ENCODE results near the gene TBC1D1.

The TBC1D1 gene

GRCh38 chr4:38145033-38145678, 254.3 kb downstream of the TBC1D1 start:
- no peak overlapping the region for H3K4me3 Mint-ChIP-seq
- H3K36me3 Mint-ChIP-seq (ENCODE audit: low read depth): peaks cover 4% of the 10 kb centered on the region
- H3K27ac Mint-ChIP-seq: no peak overlapping the region
- H3K4me1 Mint-ChIP-seq (ENCODE audit: low read depth): peaks cover 2% of the 10 kb centered on the region
- peaks cover 4% of the 10 kb centered on the region for H3K27me3 Mint-ChIP-seq (ENCODE audit: low read depth)
- DNase-seq (ENCODE audit: low spot score): no peak
- no peaks in the 10 kb centered on the region for H3K9me3 Mint-ChIP-seq

- no peak overlapping the region for H3K4me3 Mint-ChIP-seq
- no peaks in the 10 kb centered on the region for H3K9me3 Mint-ChIP-seq
- H3K27me3 Mint-ChIP-seq (ENCODE audit: low read depth): peaks cover 4% of the 10 kb centered on the region
- peaks cover 2% of the 10 kb centered on the region for H3K36me3 Mint-ChIP-seq (ENCODE audit: low read depth)
- H3K27ac Mint-ChIP-seq: no peak overlapping the region
- no peak for DNase-seq (ENCODE audit: low spot score)
- H3K4me1 Mint-ChIP-seq (ENCODE audit: low read depth): no peaks in the 10 kb centered on the region
Measured at GRCh38 chr4:38145741-38146140, 254.9 kb downstream of the TBC1D1 start.

GRCh38 chr4:38146383-38146782, 255.5 kb downstream of the TBC1D1 start:
- no peak for DNase-seq (ENCODE audit: low spot score)
- Mint-ChIP-seq H3K4me3 (no peak overlapping the region), H3K9me3 (no peaks in the 10 kb centered on the region), H3K27me3 (ENCODE audit: low read depth) (peaks cover 5% of the 10 kb centered on the region), H3K36me3 (ENCODE audit: low read depth) (peaks cover 2% of the 10 kb centered on the region), H3K4me1 (ENCODE audit: low read depth) (no peaks in the 10 kb centered on the region), H3K27ac (no peak overlapping the region)

- Mint-ChIP-seq H3K4me3 (no peak overlapping the region), H3K36me3 (ENCODE audit: low read depth) (no peaks in the 10 kb centered on the region), H3K27me3 (ENCODE audit: low read depth) (peaks cover 13% of the 10 kb centered on the region), H3K27ac (no peak overlapping the region), H3K4me1 (ENCODE audit: low read depth) (peaks cover 6% of the 10 kb centered on the region), H3K9me3 (no peaks in the 10 kb centered on the region)
- DNase-seq (ENCODE audit: low spot score): no peak
Measured at GRCh38 chr4:38149472-38149996, 258.6 kb downstream of the TBC1D1 start.

GRCh38 chr4:38149997-38150671, 259.2 kb downstream of the TBC1D1 start:
- Mint-ChIP-seq H3K36me3 (ENCODE audit: low read depth) (no peaks in the 10 kb centered on the region), H3K9me3 (no peaks in the 10 kb centered on the region), H3K4me3 (no peak overlapping the region), H3K27ac (no peak overlapping the region), H3K27me3 (ENCODE audit: low read depth) (peaks cover 13% of the 10 kb centered on the region), H3K4me1 (ENCODE audit: low read depth) (peaks cover 9% of the 10 kb centered on the region)
- DNase-seq (ENCODE audit: low spot score): no peak

- no peaks in the 10 kb centered on the region for H3K9me3 Mint-ChIP-seq
- H3K4me3 Mint-ChIP-seq: no peak overlapping the region
- H3K36me3 Mint-ChIP-seq (ENCODE audit: low read depth): no peaks in the 10 kb centered on the region
- H3K4me1 Mint-ChIP-seq (ENCODE audit: low read depth): peaks cover 12% of the 10 kb centered on the region
- DNase-seq (ENCODE audit: low spot score): no peak
- H3K27ac Mint-ChIP-seq: no peak overlapping the region
- peaks cover 13% of the 10 kb centered on the region for H3K27me3 Mint-ChIP-seq (ENCODE audit: low read depth)
Measured at GRCh38 chr4:38150766-38151165, 259.9 kb downstream of the TBC1D1 start.

- Mint-ChIP-seq H3K27ac (no peak overlapping the region), H3K36me3 (ENCODE audit: low read depth) (no peaks in the 10 kb centered on the region), H3K27me3 (ENCODE audit: low read depth) (peaks cover 16% of the 10 kb centered on the region), H3K4me1 (ENCODE audit: low read depth) (peaks cover 17% of the 10 kb centered on the region), H3K4me3 (no peak overlapping the region), H3K9me3 (no peaks in the 10 kb centered on the region)
- no peak for DNase-seq (ENCODE audit: low spot score)
Measured at GRCh38 chr4:38151873-38152272, 261.0 kb downstream of the TBC1D1 start.

- H3K4me1 Mint-ChIP-seq (ENCODE audit: low read depth): peaks cover 17% of the 10 kb centered on the region
- peaks cover 16% of the 10 kb centered on the region for H3K27me3 Mint-ChIP-seq (ENCODE audit: low read depth)
- no peak overlapping the region for H3K4me3 Mint-ChIP-seq
- no peaks in the 10 kb centered on the region for H3K36me3 Mint-ChIP-seq (ENCODE audit: low read depth)
- no peaks in the 10 kb centered on the region for H3K9me3 Mint-ChIP-seq
- no peak for DNase-seq (ENCODE audit: low spot score)
- no peak overlapping the region for H3K27ac Mint-ChIP-seq
Measured at GRCh38 chr4:38152305-38152704, 261.4 kb downstream of the TBC1D1 start.

GRCh38 chr4:38152721-38153386, 262.0 kb downstream of the TBC1D1 start:
- Mint-ChIP-seq H3K27me3 (ENCODE audit: low read depth) (peaks cover 15% of the 10 kb centered on the region), H3K27ac (no peak overlapping the region), H3K36me3 (ENCODE audit: low read depth) (no peaks in the 10 kb centered on the region), H3K4me3 (no peak overlapping the region), H3K9me3 (no peaks in the 10 kb centered on the region), H3K4me1 (ENCODE audit: low read depth) (peaks cover 17% of the 10 kb centered on the region)
- DNase-seq (ENCODE audit: low spot score): no peak

- peaks cover 19% of the 10 kb centered on the region for H3K4me1 Mint-ChIP-seq (ENCODE audit: low read depth)
- H3K36me3 Mint-ChIP-seq (ENCODE audit: low read depth): no peaks in the 10 kb centered on the region
- peaks cover 12% of the 10 kb centered on the region for H3K27me3 Mint-ChIP-seq (ENCODE audit: low read depth)
- no peak for DNase-seq (ENCODE audit: low spot score)
- H3K27ac Mint-ChIP-seq: no peak overlapping the region
- no peaks in the 10 kb centered on the region for H3K9me3 Mint-ChIP-seq
- H3K4me3 Mint-ChIP-seq: no peak overlapping the region
Measured at GRCh38 chr4:38153387-38153760, 262.5 kb downstream of the TBC1D1 start.

GRCh38 chr4:38154252-38154651, 263.4 kb downstream of the TBC1D1 start:
- peaks cover 21% of the 10 kb centered on the region for H3K4me1 Mint-ChIP-seq (ENCODE audit: low read depth)
- peaks cover 12% of the 10 kb centered on the region for H3K27me3 Mint-ChIP-seq (ENCODE audit: low read depth)
- no peaks in the 10 kb centered on the region for H3K9me3 Mint-ChIP-seq
- no peak for DNase-seq (ENCODE audit: low spot score)
- H3K36me3 Mint-ChIP-seq (ENCODE audit: low read depth): no peaks in the 10 kb centered on the region
- H3K4me3 Mint-ChIP-seq: no peak overlapping the region
- no peak overlapping the region for H3K27ac Mint-ChIP-seq

- Mint-ChIP-seq H3K27ac (no peak overlapping the region), H3K4me1 (ENCODE audit: low read depth) (peaks cover 25% of the 10 kb centered on the region), H3K36me3 (ENCODE audit: low read depth) (no peaks in the 10 kb centered on the region), H3K27me3 (ENCODE audit: low read depth) (peaks cover 12% of the 10 kb centered on the region), H3K4me3 (no peak overlapping the region), H3K9me3 (no peaks in the 10 kb centered on the region)
- no peak for DNase-seq (ENCODE audit: low spot score)
Measured at GRCh38 chr4:38154681-38155588, 264.1 kb downstream of the TBC1D1 start.

GRCh38 chr4:38155589-38156294, 264.9 kb downstream of the TBC1D1 start:
- no peaks in the 10 kb centered on the region for H3K36me3 Mint-ChIP-seq (ENCODE audit: low read depth)
- H3K27me3 Mint-ChIP-seq (ENCODE audit: low read depth): peaks cover 12% of the 10 kb centered on the region
- no peak overlapping the region for H3K27ac Mint-ChIP-seq
- no peaks in the 10 kb centered on the region for H3K9me3 Mint-ChIP-seq
- DNase-seq (ENCODE audit: low spot score): no peak
- H3K4me3 Mint-ChIP-seq: peak overlapping the region; percentile 32
- H3K4me1 Mint-ChIP-seq (ENCODE audit: low read depth): peaks cover 28% of the 10 kb centered on the region

All from T-helper 2 cell treated with Interferon-gamma antibody and Interleukin-4, amounts not matched to agents 5 μg/mL and 100 μg/mL, for 36 hours (primary cell).